Ishikawa (cell line): Measurements from ENCODE around the gene SF3B6.

Source experiments
- CEBPB ChIP-seq: IDR thresholded peaks from 2 replicates; pipeline ENCODE4 v1.6.1; 2012
- CREB1 ChIP-seq: IDR thresholded peaks from 2 replicates; pipeline ENCODE4 v1.6.1; 2012; ENCODE audit warnings: low read depth
- EGR1 ChIP-seq: IDR thresholded peaks from 2 replicates; pipeline ENCODE4 v1.6.1; 2012
- EP300 ChIP-seq: IDR thresholded peaks from 2 replicates; pipeline ENCODE4 v1.6.1; 2012; ENCODE audit warnings: borderline replicate concordance
- FOXM1 ChIP-seq: IDR thresholded peaks from 2 replicates; pipeline ENCODE4 v1.6.1; 2012; ENCODE audit warnings: low read depth, borderline replicate concordance
- NFIC ChIP-seq: IDR thresholded peaks from 2 replicates; pipeline ENCODE4 v1.6.1; 2012
- RAD21 ChIP-seq: IDR thresholded peaks from 2 replicates; pipeline ENCODE4 v1.6.1; 2012; ENCODE audit warnings: low read depth
- REST ChIP-seq: IDR thresholded peaks from 2 replicates; pipeline ENCODE4 v1.6.1; 2012; ENCODE audit warnings: low read depth, mild to moderate bottlenecking
- TAF1 ChIP-seq: IDR thresholded peaks from 2 replicates; pipeline ENCODE4 v1.6.1; 2012; ENCODE audit warnings: low read depth, mild to moderate bottlenecking
- TCF12 ChIP-seq: IDR thresholded peaks from 2 replicates; pipeline ENCODE4 v1.6.1; 2012; ENCODE audit warnings: low read depth
- TEAD4 ChIP-seq: IDR thresholded peaks from 2 replicates; pipeline ENCODE4 v1.6.1; 2012
- USF1 ChIP-seq: IDR thresholded peaks from 2 replicates; pipeline ENCODE4 v1.6.1; 2012
- YY1 ChIP-seq: IDR thresholded peaks from 2 replicates; pipeline ENCODE4 v1.6.1; 2012; ENCODE audit warnings: low read depth
- ZBTB7A ChIP-seq: IDR thresholded peaks from 2 replicates; pipeline ENCODE4 v1.6.1; 2012; ENCODE audit warnings: low read depth
- TF ChIP-seq, protein P1 (sequence below): IDR thresholded peaks from 2 replicates; pipeline ENCODE4 v1.6.1; 2012

Gene SF3B6

GRCh38 chr2:24026233-24026632 is 49.9 kb downstream of the SF3B6 start:
- TF ChIP-seq RAD21 (no peak), NFIC (no peak), CREB1 (no peak), USF1 (no peak), EGR1 (no peak), TAF1 (no peak)

GRCh38 chr2:24024996-24025663 is 51.0 kb downstream of the SF3B6 start:
- TF ChIP-seq CEBPB (no peak), ZBTB7A (no peak), TAF1 (no peak), USF1 (no peak), RAD21 (no peak), YY1 (no peak), FOXM1 (no peak), EGR1 (no peak), REST (no peak)

DNA sequence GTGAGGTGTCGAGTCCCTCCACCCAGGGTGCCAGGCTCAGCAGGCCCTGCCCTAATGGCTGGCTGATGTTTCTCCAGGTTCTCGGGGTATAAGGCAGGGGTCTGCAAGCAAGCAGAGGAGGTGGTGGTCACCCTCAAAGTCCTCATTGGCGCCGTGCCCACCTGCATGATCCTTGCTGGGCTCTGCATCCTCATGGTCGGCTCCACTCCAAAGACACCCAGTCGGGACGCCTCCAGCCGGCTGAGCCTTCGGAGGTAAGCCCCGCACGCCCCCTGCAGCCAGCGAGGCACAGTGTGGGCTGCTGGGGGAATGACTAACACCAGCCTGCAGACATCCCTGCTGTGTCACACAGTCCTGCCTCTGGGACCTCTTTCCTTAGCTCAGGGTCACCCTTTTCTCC is 52.1 kb downstream of the SF3B6 start:
- TF ChIP-seq CREB1: no peak

- TF ChIP-seq EGR1 (no peak), CREB1 (no peak), TAF1 (no peak), FOXM1 (no peak), EP300 (no peak), REST (no peak), USF1 (no peak), CEBPB (no peak), ZBTB7A (no peak)
Observed at GRCh38 chr2:24022975-24023575, 53.1 kb downstream of the SF3B6 start.

DNA sequence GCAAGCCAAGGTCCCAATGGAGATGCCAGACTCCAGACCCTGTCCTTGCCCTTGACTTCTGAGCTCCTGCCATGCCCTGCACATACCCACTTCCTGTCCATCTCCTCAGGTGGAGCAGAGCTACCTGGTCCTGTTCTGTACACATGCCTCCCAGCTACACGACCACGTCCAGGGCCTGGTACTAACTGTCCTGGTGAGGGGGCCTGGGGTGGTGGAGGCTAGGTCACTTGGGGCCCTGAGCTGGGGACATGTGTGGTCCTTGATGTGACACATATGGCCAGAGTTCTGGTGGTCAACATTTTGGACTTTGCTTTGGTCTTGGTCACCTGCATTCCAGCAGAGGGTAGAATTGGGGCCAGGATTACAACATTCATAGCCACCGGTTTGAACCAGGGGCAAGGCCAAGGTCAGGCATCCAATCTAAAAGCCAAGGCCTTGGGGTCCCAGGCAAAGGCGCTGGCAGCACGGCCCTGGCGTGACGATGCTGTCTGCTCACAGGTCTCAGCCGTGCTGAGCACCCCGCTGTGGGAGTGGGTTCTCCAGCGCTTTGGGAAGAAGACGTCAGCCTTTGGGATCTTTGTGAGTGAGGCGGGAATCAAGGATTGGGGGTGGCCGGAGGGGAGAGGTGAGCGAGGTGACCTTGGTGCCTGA is 53.7 kb downstream of the SF3B6 start:
- TF ChIP-seq TAF1 (no peak), RAD21 (no peak), FOXM1 (no peak), EGR1 (no peak), TEAD4 (no peak), USF1 (no peak), EP300 (no peak), CREB1 (no peak), YY1 (no peak), TCF12 (no peak), CEBPB (no peak), REST (no peak), ZBTB7A (no peak), NFIC (no peak)
- TF ChIP-seq, protein P1, sequence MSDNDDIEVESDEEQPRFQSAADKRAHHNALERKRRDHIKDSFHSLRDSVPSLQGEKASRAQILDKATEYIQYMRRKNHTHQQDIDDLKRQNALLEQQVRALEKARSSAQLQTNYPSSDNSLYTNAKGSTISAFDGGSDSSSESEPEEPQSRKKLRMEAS: no peak
